NB4 (cell line): Measurements from ENCODE around the gene DCC.

ENCODE experiments used
- MYC ChIP-seq: IDR thresholded peaks from 2 replicates; pipeline ENCODE4 v1.6.1; 2011; ENCODE audit warnings: low read depth, low read length
- POLR2A ChIP-seq: IDR thresholded peaks from 2 replicates; pipeline ENCODE4 v1.6.1; 2011; ENCODE audit warnings: mild to moderate bottlenecking; ENCODE audit not compliant: insufficient read length; ENCODE audit errors: extremely low read depth
- TF ChIP-seq, protein P1 (sequence below): IDR thresholded peaks from one replicate; pipeline ENCODE4 v1.5.1; 2012; ENCODE audit warnings: low read depth, low read length
- TF ChIP-seq, protein P2 (sequence below): IDR thresholded peaks from 2 replicates; pipeline ENCODE4 v1.6.1; 2011; ENCODE audit warnings: low read depth, low read length

DNA sequence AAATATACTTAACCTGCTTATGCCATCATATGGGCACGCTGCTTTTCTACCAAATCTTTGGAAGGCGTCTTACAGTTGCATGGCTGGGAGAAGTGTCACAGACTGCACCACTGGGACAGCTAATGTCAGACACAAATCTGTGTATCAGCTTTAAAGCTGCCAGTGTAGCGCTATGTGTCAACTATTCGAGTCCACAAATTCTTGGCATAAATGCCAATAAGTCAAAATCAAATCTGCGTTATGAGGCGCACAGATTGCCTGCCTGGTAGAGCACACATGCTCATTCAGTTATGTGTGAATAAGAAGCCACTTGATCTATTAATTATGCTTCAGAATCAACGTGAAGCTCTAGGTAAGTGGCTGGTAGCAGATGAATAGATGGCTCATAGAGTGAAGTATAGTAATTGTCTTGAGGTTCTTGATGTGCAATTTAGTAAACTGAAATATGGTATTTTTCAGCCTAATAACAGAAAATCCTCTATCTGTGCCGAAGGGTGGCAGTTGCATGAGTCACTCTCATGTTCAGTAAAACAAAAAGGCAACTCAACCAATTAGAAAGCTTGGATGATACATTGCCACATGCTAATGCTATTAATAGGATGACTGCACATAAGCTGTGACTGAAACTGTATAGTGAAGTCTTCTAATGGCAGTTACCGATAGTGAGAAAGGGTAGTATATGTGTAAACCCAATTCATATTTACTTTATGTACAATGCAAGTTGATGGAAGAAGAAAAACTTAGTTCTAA lies 52.0 kb downstream of the DCC start:
- no peak for TF ChIP-seq POLR2A
- TF ChIP-seq, protein P1, sequence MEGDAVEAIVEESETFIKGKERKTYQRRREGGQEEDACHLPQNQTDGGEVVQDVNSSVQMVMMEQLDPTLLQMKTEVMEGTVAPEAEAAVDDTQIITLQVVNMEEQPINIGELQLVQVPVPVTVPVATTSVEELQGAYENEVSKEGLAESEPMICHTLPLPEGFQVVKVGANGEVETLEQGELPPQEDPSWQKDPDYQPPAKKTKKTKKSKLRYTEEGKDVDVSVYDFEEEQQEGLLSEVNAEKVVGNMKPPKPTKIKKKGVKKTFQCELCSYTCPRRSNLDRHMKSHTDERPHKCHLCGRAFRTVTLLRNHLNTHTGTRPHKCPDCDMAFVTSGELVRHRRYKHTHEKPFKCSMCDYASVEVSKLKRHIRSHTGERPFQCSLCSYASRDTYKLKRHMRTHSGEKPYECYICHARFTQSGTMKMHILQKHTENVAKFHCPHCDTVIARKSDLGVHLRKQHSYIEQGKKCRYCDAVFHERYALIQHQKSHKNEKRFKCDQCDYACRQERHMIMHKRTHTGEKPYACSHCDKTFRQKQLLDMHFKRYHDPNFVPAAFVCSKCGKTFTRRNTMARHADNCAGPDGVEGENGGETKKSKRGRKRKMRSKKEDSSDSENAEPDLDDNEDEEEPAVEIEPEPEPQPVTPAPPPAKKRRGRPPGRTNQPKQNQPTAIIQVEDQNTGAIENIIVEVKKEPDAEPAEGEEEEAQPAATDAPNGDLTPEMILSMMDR = no peak
- TF ChIP-seq, protein P2, sequence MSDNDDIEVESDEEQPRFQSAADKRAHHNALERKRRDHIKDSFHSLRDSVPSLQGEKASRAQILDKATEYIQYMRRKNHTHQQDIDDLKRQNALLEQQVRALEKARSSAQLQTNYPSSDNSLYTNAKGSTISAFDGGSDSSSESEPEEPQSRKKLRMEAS = no peak
- no peak for TF ChIP-seq MYC
